D721Med (cell line): Measurements from ENCODE around the gene TNFRSF6B.

Experiments
- DNase-seq: peaks from one replicate; pipeline ENCODE4 v3.0.0; 2011; ENCODE audit warnings: low spot score; ENCODE audit not compliant: insufficient read length
- FAIRE-seq: peaks from 2 replicates; lab custom pipeline; 2011; peaks lifted over from hg19 to GRCh38; lab: Jason Lieb, UNC
- CTCF ChIP-seq: IDR thresholded peaks from 2 replicates; pipeline ENCODE4 v1.5.1; 2012; ENCODE audit warnings: mild to moderate bottlenecking, control low read depth; ENCODE audit not compliant: insufficient read depth; ENCODE audit errors: missing control alignments

The TNFRSF6B gene

GRCh38 chr20:63690898-63691710, 5.3 kb upstream of the TNFRSF6B start:
- DNase-seq (no peak), FAIRE-seq (no peak)
- TF ChIP-seq CTCF = no peak

- FAIRE-seq (no peak), DNase-seq (no peak)
- no peak for TF ChIP-seq CTCF
These were observed 4.6 kb upstream of the TNFRSF6B start for GRCh38 chr20:63691711-63692435.

- FAIRE-seq (no peak), DNase-seq (no peak)
These were observed 3.9 kb upstream of the TNFRSF6B start for GRCh38 chr20:63692436-63693082.

GRCh38 chr20:63693083-63693732, 3.2 kb upstream of the TNFRSF6B start:
- DNase-seq = no peak
- TF ChIP-seq CTCF = no peak
- no peak for FAIRE-seq

More at GRCh38 chr20:63692436-63693082, 3.9 kb upstream of the TNFRSF6B start:
- no peak for TF ChIP-seq CTCF

- FAIRE-seq (no peak), DNase-seq (no peak)
- no peak for TF ChIP-seq CTCF
These were observed 2.5 kb upstream of the TNFRSF6B start for GRCh38 chr20:63693733-63694583.
